GM21723 (cell line): ENCODE results near the gene PLA2G10.
"Not testable (repeated sequence)": the region's sequence is repeated elsewhere in the genome, so short reads cannot be mapped to it uniquely, and the experiment has no call there.

Experiments used
- ATAC-seq: cut with Tn5 transposase; IDR thresholded peaks from one replicate; pipeline ENCODE4 v1.9.1; 2021; ENCODE audit warnings: mild to moderate bottlenecking, moderate library complexity; ENCODE audit not compliant: unreplicated experiment

PLA2G10 gene

GRCh38 chr16:14667347-14668266 is 26.5 kb downstream of the PLA2G10 start:
- no peak for ATAC-seq

- peak; percentile 90 for ATAC-seq
Measured at GRCh38 chr16:14658063-14658462, 36.0 kb downstream of the PLA2G10 start.

DNA sequence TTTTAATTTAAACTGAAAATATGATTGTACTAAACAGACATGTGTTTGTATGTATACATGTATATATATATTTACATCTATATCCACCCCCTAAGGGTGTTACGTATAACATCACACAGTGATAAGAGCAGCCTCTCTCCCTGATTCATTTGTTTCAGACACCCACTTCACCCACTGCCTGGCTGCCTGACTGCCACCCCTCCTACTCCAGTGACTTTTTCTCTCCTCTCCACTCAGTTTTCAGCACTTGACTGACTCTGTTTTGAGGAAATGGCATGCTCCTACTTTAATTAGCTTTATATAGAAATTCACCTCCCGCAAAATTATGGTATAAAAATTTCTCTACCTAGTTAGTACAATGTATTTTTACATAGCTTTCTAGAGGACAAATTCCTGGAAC is 41.4 kb downstream of the PLA2G10 start:
- no peak for ATAC-seq

DNA sequence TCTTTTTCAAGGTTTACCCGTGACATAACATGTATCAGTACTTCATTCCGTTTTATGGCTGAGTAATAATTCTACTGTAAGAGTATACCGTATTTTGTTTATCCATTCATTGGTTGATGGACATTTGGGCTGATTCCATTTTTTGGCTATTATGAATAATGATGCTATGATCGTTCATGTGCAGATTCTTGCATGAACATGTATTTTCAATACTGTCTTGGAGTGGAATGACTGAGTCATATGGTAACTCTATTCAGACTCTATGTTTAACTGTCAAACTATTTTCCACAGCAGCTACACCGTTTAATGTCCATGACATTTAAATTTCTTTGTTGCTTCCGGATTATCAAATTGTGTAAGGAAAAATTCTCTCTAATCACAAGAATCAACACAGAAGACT is 43.5 kb downstream of the PLA2G10 start:
- no peak for ATAC-seq

DNA sequence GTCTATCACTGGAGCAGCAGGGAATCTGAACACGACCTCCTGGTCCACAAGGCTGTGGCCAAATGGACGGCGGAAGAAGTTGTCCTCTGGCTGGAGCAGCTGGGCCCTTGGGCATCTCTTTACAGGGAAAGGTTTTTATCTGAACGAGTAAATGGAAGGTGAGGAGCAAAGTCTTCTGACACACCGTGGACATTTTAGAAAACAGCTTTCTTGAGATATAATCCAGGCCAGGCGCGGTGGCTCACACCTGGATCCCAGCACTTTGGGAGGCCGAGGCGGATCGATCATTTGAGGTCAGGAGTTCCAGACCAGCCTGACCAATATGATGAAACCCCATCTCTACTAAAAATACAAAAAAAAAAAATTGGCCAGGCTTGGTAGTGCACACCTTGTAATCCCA is 44.3 kb downstream of the PLA2G10 start:
- ATAC-seq = no peak

DNA sequence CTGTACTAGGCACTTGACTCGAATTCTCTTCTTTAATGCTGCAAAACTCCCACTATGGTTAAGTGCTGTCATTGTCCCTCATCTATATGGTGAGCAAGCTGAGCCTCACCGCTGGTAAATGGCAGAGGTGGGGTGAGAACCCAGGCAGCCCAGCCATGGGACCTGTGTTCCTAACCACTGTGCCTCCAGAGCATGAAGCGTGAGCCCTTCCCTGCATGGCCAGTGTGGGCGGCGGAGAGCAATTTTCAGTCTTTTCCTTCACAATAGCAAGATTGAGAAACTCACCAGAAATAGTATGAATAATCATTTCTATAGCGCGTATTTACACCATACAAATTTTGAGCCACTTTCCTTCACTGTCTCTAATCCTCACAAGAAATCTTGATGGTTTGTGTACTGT is 52.2 kb downstream of the PLA2G10 start:
- ATAC-seq = no peak

- ATAC-seq = no peak
Measured at GRCh38 chr16:14641206-14641605, 52.9 kb downstream of the PLA2G10 start.

- no peak for ATAC-seq
Measured at GRCh38 chr16:14640538-14640937, 53.6 kb downstream of the PLA2G10 start.

GRCh38 chr16:14636951-14637240 is 57.2 kb downstream of the PLA2G10 start:
- ATAC-seq = not testable (repeated sequence)

GRCh38 chr16:14636179-14636950 is 57.7 kb downstream of the PLA2G10 start:
- not testable (repeated sequence) for ATAC-seq

DNA sequence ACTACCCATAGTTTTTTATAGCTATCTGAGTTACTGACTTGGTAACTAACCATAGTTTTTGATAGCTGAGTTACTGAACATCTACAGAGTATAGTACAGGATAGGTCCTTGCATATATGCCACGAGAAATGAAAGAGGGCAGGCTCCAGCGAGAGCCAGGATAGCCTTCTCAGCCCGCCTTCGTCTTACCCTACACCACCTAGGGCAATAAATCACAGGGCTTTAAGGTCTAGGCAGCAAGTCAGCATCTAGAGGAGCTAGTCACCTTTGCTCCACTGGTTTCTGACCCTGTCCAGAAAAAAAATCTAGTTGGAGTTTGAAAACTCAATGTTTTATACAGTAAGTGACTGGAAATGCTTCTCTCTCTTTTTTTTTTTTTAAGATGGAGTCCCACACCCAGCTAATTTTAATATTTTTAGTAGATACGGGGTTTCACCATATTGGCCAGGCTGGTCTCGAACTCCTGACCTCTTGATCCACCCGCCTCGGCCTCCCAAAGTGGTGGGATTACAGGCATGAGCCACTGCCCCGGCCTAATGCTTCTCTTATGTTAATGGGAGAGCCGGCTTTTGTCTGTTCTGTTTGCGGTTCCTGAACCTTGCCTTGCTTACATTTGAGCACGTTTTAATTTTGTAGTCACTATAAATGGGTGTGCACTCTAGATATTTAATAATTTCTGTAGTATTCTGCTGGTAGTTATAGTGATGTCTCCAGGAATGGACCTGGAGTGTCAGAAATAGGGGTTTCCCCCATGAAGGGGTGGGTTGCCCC is 58.5 kb downstream of the PLA2G10 start:
- ATAC-seq = no peak

DNA sequence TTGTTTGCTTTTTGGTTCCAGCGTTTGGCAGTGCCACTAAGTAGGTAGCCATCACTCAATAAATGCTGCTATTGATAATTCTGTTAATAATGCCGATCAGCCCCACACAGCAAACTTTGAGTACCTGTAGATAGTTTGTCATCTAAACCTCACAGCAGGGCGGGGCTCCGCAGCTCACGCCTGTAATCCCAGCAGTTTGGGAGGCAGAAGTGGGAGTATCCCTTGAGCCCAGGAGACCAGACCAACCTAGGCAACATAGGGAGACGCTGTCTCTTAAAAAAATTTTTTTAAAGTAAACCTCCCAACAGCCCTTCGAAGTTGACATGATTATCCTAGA is 59.8 kb downstream of the PLA2G10 start:
- ATAC-seq = no peak

GRCh38 chr16:14632693-14633569 is 61.2 kb downstream of the PLA2G10 start, which contains the start of gene BFAR:
Gene BFAR (plus strand): TSS chr16:14632951. CDS start chr16:14644347, 11,396 bp downstream.
- peak; percentile 77 for ATAC-seq

DNA sequence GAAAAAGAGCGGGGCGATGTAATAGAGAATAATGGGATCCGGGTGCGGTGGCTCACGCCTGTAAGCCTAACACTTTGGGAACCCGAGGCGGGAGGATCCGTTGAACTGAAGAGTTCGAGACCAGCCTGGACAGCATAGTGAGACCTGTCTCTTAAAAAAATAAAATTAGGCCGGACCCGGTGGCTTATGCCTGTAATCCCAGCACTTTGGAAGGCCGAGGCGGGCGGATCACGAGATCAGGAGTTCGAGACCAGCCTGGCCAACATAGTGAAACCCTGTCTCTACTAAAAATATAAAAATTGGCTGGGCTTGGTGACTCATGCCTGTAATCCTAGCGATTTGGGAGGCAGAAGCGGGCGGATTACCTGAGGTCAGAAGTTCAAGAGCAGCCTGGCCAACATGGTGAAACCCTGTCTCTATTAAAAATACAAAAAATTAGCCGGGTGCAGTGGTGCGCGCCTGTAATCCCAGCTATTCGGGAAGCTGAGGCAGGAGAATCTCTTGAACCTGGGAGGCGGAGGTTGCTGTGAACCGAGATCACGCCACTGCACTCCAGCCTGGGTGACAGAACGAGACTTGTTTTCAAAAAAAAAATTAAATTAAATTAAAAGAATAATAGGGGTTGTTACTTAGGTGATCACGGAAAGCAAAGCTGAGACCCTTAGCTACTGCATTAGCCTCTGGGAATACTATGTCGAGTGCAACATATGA is 63.3 kb downstream of the PLA2G10 start:
- not testable (repeated sequence) for ATAC-seq

DNA sequence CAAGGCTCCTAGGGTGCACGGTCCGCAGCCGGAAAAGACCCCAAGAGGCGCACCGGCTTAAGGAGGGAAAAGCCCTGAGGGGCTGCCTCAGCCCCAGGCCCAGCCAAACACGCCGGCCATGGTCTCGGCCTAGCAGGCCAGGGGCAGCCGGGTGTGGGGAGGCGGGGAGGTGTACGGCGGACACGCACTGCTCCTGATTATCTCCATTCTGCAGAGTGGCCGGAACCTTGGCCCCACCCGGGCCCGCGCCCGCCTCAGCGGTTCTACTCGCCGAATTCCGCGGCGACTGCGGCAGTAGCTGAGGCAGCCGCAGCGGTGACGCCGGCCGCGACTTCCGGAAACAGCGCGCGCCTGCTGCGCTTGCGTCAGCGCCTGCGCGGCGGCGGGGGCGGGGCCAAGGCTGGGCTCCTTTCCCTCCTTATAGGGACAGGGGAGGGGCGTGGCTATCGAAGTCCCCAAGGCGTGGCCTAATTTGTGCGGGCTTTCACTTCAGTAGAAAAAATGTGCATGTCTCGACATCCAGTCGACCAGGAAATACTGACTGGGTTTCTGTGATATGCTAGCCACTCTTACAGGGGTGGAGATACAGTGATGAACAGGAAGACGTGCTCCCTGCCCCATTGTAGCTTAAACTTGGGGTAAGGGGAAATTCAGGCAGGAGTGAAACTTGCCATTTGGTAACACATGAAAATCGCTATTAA is 64.0 kb downstream of the PLA2G10 start, which contains the start of gene PARN:
TSS of gene PARN (minus strand) at position 342 of the 701 bp plus-strand sequence. CDS start at position 207, 135 bp downstream.
- peak; percentile 50 for ATAC-seq

DNA sequence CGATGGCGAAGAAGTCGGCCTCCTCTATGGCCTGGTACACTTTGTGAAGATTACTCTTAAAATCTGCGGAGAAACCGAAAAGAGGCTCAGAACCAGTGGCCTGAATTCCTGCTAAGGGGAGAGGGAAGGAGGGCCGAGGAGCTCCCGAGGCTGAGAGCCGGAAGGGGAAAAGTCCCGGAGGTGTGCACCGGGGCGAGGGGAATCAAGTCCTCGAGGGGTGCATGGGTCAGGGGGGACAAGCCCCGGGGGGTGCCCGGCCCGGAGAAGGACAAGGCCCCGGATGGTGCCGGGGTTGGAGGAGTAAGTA is 64.5 kb downstream of the PLA2G10 start:
- no peak for ATAC-seq

DNA sequence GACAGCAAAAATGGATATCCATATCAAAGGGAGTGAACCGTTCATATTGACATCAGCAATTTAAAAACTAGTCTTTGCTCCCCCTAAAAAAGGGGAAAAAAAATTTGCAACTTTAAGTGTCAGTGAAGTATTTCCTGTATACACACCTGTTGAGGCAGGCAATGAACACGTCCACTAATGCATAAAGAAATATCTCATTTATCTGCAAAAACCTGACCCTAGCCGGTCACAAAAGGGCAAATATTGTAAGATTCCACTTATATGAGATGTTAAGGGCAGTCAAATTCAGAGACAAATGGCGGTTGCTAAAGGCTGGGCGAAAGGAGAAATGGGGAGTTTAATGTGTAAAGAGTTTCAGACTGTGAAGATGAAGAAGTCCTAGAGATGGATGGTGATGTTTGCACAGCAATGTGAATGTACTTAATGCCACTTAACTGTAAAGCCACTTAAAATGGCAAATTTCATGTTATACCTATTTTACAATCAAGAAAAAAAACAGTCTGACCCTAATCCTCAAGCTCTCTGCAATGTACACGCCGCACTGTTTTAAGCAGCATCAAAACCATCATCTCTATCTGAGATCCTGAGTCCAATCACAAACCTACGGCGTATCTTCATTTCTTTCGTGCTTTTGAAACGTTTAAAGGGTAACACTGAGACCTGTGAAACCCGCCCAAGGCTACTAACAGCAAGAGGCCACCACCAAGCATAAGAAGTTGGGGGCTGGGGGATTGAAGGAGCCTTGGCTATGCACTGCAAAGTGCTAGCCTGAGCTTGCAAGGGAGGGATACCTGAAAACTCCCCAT is 65.1 kb downstream of the PLA2G10 start:
- ATAC-seq = no peak

DNA sequence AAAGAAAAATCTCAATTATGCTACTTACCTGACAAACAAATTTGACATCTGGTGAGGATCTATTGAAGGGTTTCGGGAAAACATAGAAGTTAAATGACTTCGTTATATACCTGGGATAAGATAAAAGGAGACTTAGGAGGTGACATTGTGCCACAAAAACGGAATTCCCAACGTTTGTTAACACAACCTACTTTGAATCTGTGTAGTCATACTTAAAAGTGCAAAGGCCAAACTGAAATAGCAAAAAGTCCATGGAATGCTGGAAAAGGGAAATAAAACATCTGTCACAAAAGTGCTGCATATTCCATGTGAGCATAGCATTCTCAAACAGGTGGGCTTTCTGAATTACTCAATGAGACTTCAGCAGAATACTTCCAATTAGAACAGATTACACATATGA is 67.0 kb downstream of the PLA2G10 start:
- ATAC-seq = no peak
